SK-N-SH (cell line): ENCODE results near the gene SLC5A11. TPM values are rescaled to one million over a fixed set of nuclear protein-coding genes. Genes with fewer than 3 reads are reported as not detected.

Experiments
- CTCF ChIA-PET: fragments of 300-600, 350-600 bp; formaldehyde crosslinking; extraction: SDS; loops from one replicate; lab custom pipeline; 2021; lab: Yijun Ruan, JAX
- POLR2A ChIA-PET: fragments of 350-600 bp; sonication (Branson Sonifier 250); formaldehyde crosslinking; extraction: SDS; loops from one replicate; lab custom pipeline; 2020; ENCODE audit warnings: antibody characterized with exemption, inconsistent platforms; lab: Yijun Ruan, JAX
- DNase-seq: peaks from one replicate; pipeline ENCODE4 v3.0.0; 2012
- H2AFZ ChIP-seq: fragments of 200-600 bp; sonication (generic); 2 replicates; pipeline ENCODE4 v1.8.1; 2016; ENCODE audit warnings: antibody characterized with exemption, mild to moderate bottlenecking, low read depth
- H3F3A ChIP-seq: fragments of 200-600 bp; sonication (generic); replicated peaks from 2 replicates; pipeline ENCODE3; 2016; ENCODE audit warnings: antibody characterized with exemption, mild to moderate bottlenecking; ENCODE audit not compliant: insufficient read depth
- H3K27ac ChIP-seq, 2 experiments: fragments of 200-500 bp in 1 of 2; fragments of 200-600 bp in 1 of 2; sonication (Bioruptor generic) in 1 of 2; sonication (generic), shearing (Covaris generic) in 1 of 2; 2 replicates each; pipeline versions ENCODE4 v1.5.1 to v1.6.1; 2014 to 2016; ENCODE audit warnings: low read depth in 2 of 2, inconsistent platforms in 1 of 2, low read length in 1 of 2, mild to moderate bottlenecking in 1 of 2, mixed read lengths in 1 of 2
- H3K27me3 ChIP-seq: fragments of 200-600 bp; sonication (generic), shearing (Covaris generic); 2 replicates; pipeline ENCODE4 v1.6.1; 2016; ENCODE audit warnings: mixed run types; ENCODE audit not compliant: insufficient read depth
- H3K36me3 ChIP-seq, 2 experiments: fragments of 200-500 bp in 1 of 2; fragments of 200-600 bp in 1 of 2; sonication (Bioruptor generic) in 1 of 2; sonication (generic) in 1 of 2; replicated peaks in 1 of 2; 2 replicates each; pipeline versions ENCODE3 to v1.5.1; 2014 to 2016; ENCODE audit warnings: low read length in 1 of 2, mild to moderate bottlenecking in 1 of 2; ENCODE audit not compliant: insufficient read depth in 2 of 2, control insufficient read depth in 1 of 2
- H3K4me1 ChIP-seq, 2 experiments: fragments of 200-500 bp in 1 of 2; fragments of 200-600 bp in 1 of 2; sonication (Bioruptor generic) in 1 of 2; sonication (generic), shearing (Covaris generic) in 1 of 2; 2 replicates each; pipeline versions ENCODE4 v1.5.1 to v1.6.1; 2014 to 2016; ENCODE audit warnings: low read depth in 1 of 2, low read length in 1 of 2, mixed run types in 1 of 2; ENCODE audit not compliant: insufficient read depth in 2 of 2, control insufficient read depth in 1 of 2
- H3K4me2 ChIP-seq: fragments of 200-600 bp; sonication (generic), shearing (Covaris generic); 2 replicates; pipeline ENCODE4 v1.6.1; 2017; ENCODE audit warnings: mixed run types
- H3K4me3 ChIP-seq, 2 experiments: fragments of 200-500 bp in 1 of 2; fragments of 200-600 bp in 1 of 2; sonication (Bioruptor generic) in 1 of 2; sonication (generic), shearing (Covaris generic) in 1 of 2; 2 replicates each; pipeline versions ENCODE4 v1.5.1 to v1.8.1; 2014 to 2016; ENCODE audit warnings: low read depth in 2 of 2, inconsistent platforms in 1 of 2, low read length in 1 of 2, mild to moderate bottlenecking in 1 of 2, mixed read lengths in 1 of 2, moderate library complexity in 1 of 2
- H3K79me2 ChIP-seq: fragments of 200-600 bp; sonication (generic); 2 replicates; pipeline ENCODE4 v1.8.1; 2017; ENCODE audit warnings: mild to moderate bottlenecking; ENCODE audit not compliant: insufficient read depth
- H3K9ac ChIP-seq: fragments of 200-600 bp; sonication (generic); 2 replicates; pipeline ENCODE4 v1.6.1; 2017; ENCODE audit warnings: mixed run types
- H3K9me2 ChIP-seq: fragments of 200-600 bp; sonication (generic); 2 replicates; pipeline ENCODE4 v1.6.1; 2017; ENCODE audit warnings: mixed run types
- H3K9me3 ChIP-seq: fragments of 200-600 bp; sonication (generic); 2 replicates; pipeline ENCODE4 v1.6.1; 2017; ENCODE audit warnings: mixed run types, mild to moderate bottlenecking, moderate library complexity
- H4K20me1 ChIP-seq: fragments of 200-600 bp; sonication (generic); 2 replicates; pipeline ENCODE4 v1.6.1; 2017; ENCODE audit warnings: mild to moderate bottlenecking, mixed run types; ENCODE audit not compliant: insufficient read depth
- MEF2A ChIP-seq: IDR thresholded peaks from 2 replicates; pipeline ENCODE4 v1.4.0; 2012; ENCODE audit warnings: low read depth, borderline replicate concordance
- NFIC ChIP-seq: IDR thresholded peaks from 2 replicates; pipeline ENCODE4 v1.4.0; 2012; ENCODE audit warnings: borderline replicate concordance
- WGBS: methylation state at CpG from one replicate; pipeline ENCODE4 v1.1.6; 2017; ENCODE audit warnings: low lambda C conversion rate; 5-methylcytosine and 5-hydroxymethylcytosine counted together
- polyA plus RNA-seq, 3 experiments: library from polyadenylated mRNA; depleted of rRNA; stranded (reverse); fragments of >200 nt; gene quantifications; 2 replicates each; pipeline ENCODE4 v1.2.3, GENCODE V29; 2012
- TF ChIP-seq, protein P1 (sequence below): IDR thresholded peaks from 2 replicates; pipeline ENCODE4 v1.4.0; 2012; ENCODE audit warnings: low read depth, borderline replicate concordance
- TF ChIP-seq, protein P2 (sequence below): IDR thresholded peaks from 2 replicates; pipeline ENCODE4; 2012
- TF ChIP-seq, protein P3 (sequence below): IDR thresholded peaks from 2 replicates; pipeline ENCODE4 v1.6.1; 2012; ENCODE audit warnings: mild to moderate bottlenecking, low read depth, low read length, moderate library complexity

Gene SLC5A11
- polyA plus RNA-seq, 1 of the 3 experiments (the other 2 are of a cell fraction) = not detected

DNA sequence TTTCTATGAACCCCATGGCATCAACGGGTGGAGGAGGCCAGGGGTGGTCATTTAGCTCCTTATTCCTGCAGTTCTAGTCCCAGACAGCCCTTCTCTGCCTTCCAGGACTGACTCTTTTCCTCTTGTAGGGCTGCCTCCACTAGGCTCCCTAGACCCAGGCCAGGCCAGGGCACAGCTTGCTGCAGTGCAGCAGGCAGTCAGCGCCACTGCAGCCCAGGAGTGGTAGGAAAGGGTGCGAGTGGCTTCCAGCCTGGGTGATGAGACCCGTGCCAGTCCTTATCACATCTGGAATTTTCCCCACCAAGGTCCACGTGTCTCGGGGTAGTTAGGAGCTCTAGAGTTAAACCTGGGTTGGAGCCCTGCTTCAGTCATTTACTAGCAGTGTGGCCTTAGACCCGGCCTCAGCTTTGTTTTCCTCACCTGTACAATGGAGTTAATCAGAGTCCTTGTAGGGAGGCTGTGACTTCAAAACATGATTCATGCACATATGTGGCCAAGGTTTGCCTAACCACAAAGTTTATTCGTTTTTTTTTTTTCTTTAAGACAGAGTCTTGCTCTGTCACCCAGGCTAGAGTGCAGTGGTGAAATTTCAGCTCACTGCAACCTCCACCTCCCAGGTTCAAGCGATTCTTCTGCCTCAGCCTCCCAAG lies 4.7 kb downstream of the SLC5A11 start (continued):
- TF ChIP-seq, protein P1, sequence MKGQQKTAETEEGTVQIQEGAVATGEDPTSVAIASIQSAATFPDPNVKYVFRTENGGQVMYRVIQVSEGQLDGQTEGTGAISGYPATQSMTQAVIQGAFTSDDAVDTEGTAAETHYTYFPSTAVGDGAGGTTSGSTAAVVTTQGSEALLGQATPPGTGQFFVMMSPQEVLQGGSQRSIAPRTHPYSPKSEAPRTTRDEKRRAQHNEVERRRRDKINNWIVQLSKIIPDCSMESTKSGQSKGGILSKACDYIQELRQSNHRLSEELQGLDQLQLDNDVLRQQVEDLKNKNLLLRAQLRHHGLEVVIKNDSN = no peak
- no peak for TF ChIP-seq NFIC
- TF ChIP-seq, protein P2, sequence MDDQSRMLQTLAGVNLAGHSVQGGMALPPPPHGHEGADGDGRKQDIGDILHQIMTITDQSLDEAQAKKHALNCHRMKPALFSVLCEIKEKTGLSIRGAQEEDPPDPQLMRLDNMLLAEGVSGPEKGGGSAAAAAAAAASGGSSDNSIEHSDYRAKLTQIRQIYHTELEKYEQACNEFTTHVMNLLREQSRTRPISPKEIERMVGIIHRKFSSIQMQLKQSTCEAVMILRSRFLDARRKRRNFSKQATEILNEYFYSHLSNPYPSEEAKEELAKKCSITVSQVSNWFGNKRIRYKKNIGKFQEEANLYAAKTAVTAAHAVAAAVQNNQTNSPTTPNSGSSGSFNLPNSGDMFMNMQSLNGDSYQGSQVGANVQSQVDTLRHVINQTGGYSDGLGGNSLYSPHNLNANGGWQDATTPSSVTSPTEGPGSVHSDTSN = 0 out of 2 replicates have a peak, but pooled peaks have one; percentile 23
- TF ChIP-seq MEF2A = no peak

DNA sequence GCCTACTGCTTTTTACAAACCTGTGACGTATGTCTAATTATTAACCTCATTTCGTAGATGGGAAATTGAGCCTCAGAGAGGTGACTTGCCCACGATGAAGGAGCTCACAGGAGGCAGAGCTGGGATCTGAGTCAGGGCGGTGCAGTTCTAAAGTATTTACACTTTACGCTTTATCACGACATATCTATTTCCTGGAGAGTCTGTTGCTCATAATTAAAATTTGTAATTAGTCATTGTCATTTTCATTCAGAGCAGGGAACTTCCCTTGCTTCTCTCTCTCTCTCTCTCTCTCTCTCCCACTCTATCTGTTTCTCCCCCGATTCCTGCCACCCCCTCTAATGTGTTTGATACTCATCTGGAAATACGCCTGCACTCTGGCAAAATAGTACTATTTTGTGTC lies 5.9 kb downstream of the SLC5A11 start:
- no peak for DNase-seq
- no peak overlapping the region for H3K27ac ChIP-seq
- TF ChIP-seq, protein P3, sequence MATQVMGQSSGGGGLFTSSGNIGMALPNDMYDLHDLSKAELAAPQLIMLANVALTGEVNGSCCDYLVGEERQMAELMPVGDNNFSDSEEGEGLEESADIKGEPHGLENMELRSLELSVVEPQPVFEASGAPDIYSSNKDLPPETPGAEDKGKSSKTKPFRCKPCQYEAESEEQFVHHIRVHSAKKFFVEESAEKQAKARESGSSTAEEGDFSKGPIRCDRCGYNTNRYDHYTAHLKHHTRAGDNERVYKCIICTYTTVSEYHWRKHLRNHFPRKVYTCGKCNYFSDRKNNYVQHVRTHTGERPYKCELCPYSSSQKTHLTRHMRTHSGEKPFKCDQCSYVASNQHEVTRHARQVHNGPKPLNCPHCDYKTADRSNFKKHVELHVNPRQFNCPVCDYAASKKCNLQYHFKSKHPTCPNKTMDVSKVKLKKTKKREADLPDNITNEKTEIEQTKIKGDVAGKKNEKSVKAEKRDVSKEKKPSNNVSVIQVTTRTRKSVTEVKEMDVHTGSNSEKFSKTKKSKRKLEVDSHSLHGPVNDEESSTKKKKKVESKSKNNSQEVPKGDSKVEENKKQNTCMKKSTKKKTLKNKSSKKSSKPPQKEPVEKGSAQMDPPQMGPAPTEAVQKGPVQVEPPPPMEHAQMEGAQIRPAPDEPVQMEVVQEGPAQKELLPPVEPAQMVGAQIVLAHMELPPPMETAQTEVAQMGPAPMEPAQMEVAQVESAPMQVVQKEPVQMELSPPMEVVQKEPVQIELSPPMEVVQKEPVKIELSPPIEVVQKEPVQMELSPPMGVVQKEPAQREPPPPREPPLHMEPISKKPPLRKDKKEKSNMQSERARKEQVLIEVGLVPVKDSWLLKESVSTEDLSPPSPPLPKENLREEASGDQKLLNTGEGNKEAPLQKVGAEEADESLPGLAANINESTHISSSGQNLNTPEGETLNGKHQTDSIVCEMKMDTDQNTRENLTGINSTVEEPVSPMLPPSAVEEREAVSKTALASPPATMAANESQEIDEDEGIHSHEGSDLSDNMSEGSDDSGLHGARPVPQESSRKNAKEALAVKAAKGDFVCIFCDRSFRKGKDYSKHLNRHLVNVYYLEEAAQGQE = no peak
- TF ChIP-seq, protein P2 = peak; percentile 14; the same call in 1 of the 2 replicates

More for the DNA sequence above, 5.9 kb downstream of the SLC5A11 start:
- Histone ChIP-seq H3K4me1 (peaks cover 10 to 21% of the 10 kb centered on the region in 2 experiments; a peak in 2 of 4 replicates), H3K27me3 (no peaks in the 10 kb centered on the region), H3K4me2 (0 out of 2 replicates have a peak overlapping the region, but pooled peaks have one; percentile 28), H3K9ac (no peak overlapping the region), H3K36me3 (no peaks in the 10 kb centered on the region), H3K79me2 (no peaks in the 10 kb centered on the region), H3F3A (peaks cover 30% of the 10 kb centered on the region), H2AFZ (no peak overlapping the region), H3K9me3 (no peaks in the 10 kb centered on the region), H3K4me3 (no peak overlapping the region), H4K20me1 (no peaks in the 10 kb centered on the region), H3K9me2 (no peaks in the 10 kb centered on the region)
- WGBS = 43% methylated on average over 8 of the region's 8 CpGs
- ChIA-PET CTCF (interaction anchor here (0.6 to 1.6 kb wide), 3 partner anchors 97 to 334 kb away, joined by 3 read pairs; no protein-coding TSS in a partner anchor), POLR2A (no interaction called here)
